Caco-2 (cell line): Measurements from ENCODE around the gene DACT1. TPM values are rescaled to one million over a fixed set of nuclear protein-coding genes. Genes with fewer than 3 reads are reported as not detected.
A peak's percentile ranks its signal among the peaks of the same experiment; 100 is the strongest.

ENCODE experiments used
- BruUV-seq: library from RNA; stranded (reverse); fragments of 400-500 nt; replicated peaks from 2 replicates; lab custom pipeline; 2021; lab: Mats Ljungman, UMichigan
- CTCF ChIA-PET: fragments of 300-600 bp; sonication (Branson Sonifier 250); formaldehyde crosslinking; loops from one replicate; lab custom pipeline; 2022; ENCODE audit warnings: antibody characterized with exemption; lab: Charles Lee
- POLR2A ChIA-PET: fragments of 300-600 bp; sonication (Branson Sonifier 250); formaldehyde crosslinking; loops from one replicate; lab custom pipeline; 2022; ENCODE audit warnings: antibody characterized with exemption; lab: Charles Lee
- DNase-seq, 2 experiments: peaks; one replicate each; pipeline versions ENCODE4 v3.0.0 to v3.0.0-alpha.2; 2020 to 2022
- H3K27me3 ChIP-seq: replicated peaks from 2 replicates; pipeline ENCODE4 v1.6.0; 2011; ENCODE audit warnings: low read length; ENCODE audit not compliant: control insufficient read depth, insufficient read depth
- H3K36me3 ChIP-seq: 2 replicates; pipeline ENCODE4 v1.5.1; 2011; ENCODE audit warnings: low read length; ENCODE audit not compliant: control insufficient read depth, insufficient read depth
- H3K4me1 ChIP-seq: fragments of 250-450 bp; sonication (Bioruptor Pico); 2 replicates; pipeline ENCODE4 v1.5.1; 2020; ENCODE audit warnings: mild to moderate bottlenecking
- H3K4me3 ChIP-seq: 2 replicates; pipeline ENCODE4 v1.5.1; 2011; ENCODE audit warnings: low read depth, mild to moderate bottlenecking, control low read depth, low read length
- H3K9me3 ChIP-seq: fragments of 250-450 bp; sonication (Bioruptor Pico); 2 replicates; pipeline ENCODE4 v1.5.1; 2020; ENCODE audit warnings: mild to moderate bottlenecking, moderate library complexity
- H3K27ac Mint-ChIP-seq: one replicate; pipeline ENCODE4 v1.8.0; 2022; ENCODE audit warnings: mixed read lengths; ENCODE audit not compliant: unreplicated experiment
- H3K27me3 Mint-ChIP-seq: one replicate; pipeline ENCODE4 v1.8.0; 2022; ENCODE audit warnings: mixed read lengths; ENCODE audit not compliant: insufficient read depth, unreplicated experiment
- H3K36me3 Mint-ChIP-seq: one replicate; pipeline ENCODE4 v1.8.0; 2022; ENCODE audit warnings: mild to moderate bottlenecking, mixed read lengths; ENCODE audit not compliant: insufficient read depth, unreplicated experiment
- H3K4me1 Mint-ChIP-seq: one replicate; pipeline ENCODE4 v1.8.0; 2022; ENCODE audit warnings: low read depth, mixed read lengths; ENCODE audit not compliant: unreplicated experiment
- H3K4me3 Mint-ChIP-seq: one replicate; pipeline ENCODE4 v1.8.0; 2022; ENCODE audit warnings: mild to moderate bottlenecking, moderate library complexity, mixed read lengths; ENCODE audit not compliant: unreplicated experiment
- H3K9me3 Mint-ChIP-seq: one replicate; pipeline ENCODE4 v1.8.0; 2022; ENCODE audit warnings: mixed read lengths; ENCODE audit not compliant: unreplicated experiment
- intact Hi-C: fragments of 100-400 bp; cut with micrococcal nuclease; formaldehyde crosslinking; loops from one replicate; pipeline ENCODE4 v1.10.0; 2022; ENCODE audit not compliant: unreplicated experiment
- total RNA-seq: library from RNA; stranded (reverse); gene quantifications from 2 replicates; pipeline ENCODE4 v1.2.3, GENCODE V29; 2022
- TF ChIP-seq, protein P1 (sequence below), 2 experiments: fragments of 200-600 bp in 1 of 2; IDR thresholded peaks; 1 replicate in 1 of 2; 2 replicates in 1 of 2; pipeline versions ENCODE4 v1.5.1 to v1.8.0; 2011 to 2022; ENCODE audit warnings: antibody characterized with exemption in 1 of 2, control low read depth in 1 of 2, inconsistent platforms in 1 of 2, low read depth in 1 of 2, low read length in 1 of 2, mild to moderate bottlenecking in 1 of 2, moderate library complexity in 1 of 2; ENCODE audit not compliant: insufficient read depth in 1 of 2, severe bottlenecking in 1 of 2, unreplicated experiment in 1 of 2

The DACT1 gene
- total RNA-seq, 1 experiment from 2014 or later: 0.23 TPM

GRCh38 chr14:58663494-58664111, 25.8 kb downstream of the DACT1 start:
- Mint-ChIP-seq H3K36me3 (no peaks in the 10 kb centered on the region), H3K27ac (no peak overlapping the region), H3K4me1 (no peaks in the 10 kb centered on the region), H3K4me3 (no peak overlapping the region), H3K9me3 (no peaks in the 10 kb centered on the region), H3K27me3 (peaks cover 4% of the 10 kb centered on the region)
- no peaks in the 10 kb centered on the region for H3K9me3 ChIP-seq
- POLR2A ChIA-PET: no interaction called here
- H3K27me3 ChIP-seq: no peaks in the 10 kb centered on the region
- no peaks in the 10 kb centered on the region for H3K4me1 ChIP-seq
- BruUV-seq: no TSS peak
- intact Hi-C loops: no loop called here
- CTCF ChIA-PET: no interaction called here
- TF ChIP-seq, protein P1, sequence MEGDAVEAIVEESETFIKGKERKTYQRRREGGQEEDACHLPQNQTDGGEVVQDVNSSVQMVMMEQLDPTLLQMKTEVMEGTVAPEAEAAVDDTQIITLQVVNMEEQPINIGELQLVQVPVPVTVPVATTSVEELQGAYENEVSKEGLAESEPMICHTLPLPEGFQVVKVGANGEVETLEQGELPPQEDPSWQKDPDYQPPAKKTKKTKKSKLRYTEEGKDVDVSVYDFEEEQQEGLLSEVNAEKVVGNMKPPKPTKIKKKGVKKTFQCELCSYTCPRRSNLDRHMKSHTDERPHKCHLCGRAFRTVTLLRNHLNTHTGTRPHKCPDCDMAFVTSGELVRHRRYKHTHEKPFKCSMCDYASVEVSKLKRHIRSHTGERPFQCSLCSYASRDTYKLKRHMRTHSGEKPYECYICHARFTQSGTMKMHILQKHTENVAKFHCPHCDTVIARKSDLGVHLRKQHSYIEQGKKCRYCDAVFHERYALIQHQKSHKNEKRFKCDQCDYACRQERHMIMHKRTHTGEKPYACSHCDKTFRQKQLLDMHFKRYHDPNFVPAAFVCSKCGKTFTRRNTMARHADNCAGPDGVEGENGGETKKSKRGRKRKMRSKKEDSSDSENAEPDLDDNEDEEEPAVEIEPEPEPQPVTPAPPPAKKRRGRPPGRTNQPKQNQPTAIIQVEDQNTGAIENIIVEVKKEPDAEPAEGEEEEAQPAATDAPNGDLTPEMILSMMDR (IDR thresholded peaks at IDR 0.05; ENCODE audit: insufficient read depth in 1 of 2, low read depth in 1 of 2, low read length in 1 of 2, severe bottlenecking in 1 of 2, unreplicated experiment in 1 of 2): no peak
- DNase-seq: peak in 1 of 2 experiments; percentile 56
- no peak overlapping the region for H3K4me3 ChIP-seq
- H3K36me3 ChIP-seq: no peaks in the 10 kb centered on the region

GRCh38 chr14:58665773-58666500, 28.2 kb downstream of the DACT1 start:
- H3K27me3 Mint-ChIP-seq: peaks cover 4% of the 10 kb centered on the region
- H3K4me3 Mint-ChIP-seq: no peak overlapping the region
- H3K9me3 Mint-ChIP-seq: no peaks in the 10 kb centered on the region
- H3K27ac Mint-ChIP-seq: no peak overlapping the region
- no peak for DNase-seq
- no peaks in the 10 kb centered on the region for H3K4me1 Mint-ChIP-seq
- no TSS peak for BruUV-seq
- no peaks in the 10 kb centered on the region for H3K27me3 ChIP-seq
- intact Hi-C loops: no loop called here
- no peaks in the 10 kb centered on the region for H3K36me3 Mint-ChIP-seq
- H3K4me3 ChIP-seq: no peak overlapping the region
- CTCF ChIA-PET: interaction anchor here (0.6 kb wide), 1 partner anchor 26 kb away, joined by 3 read pairs; no protein-coding TSS in a partner anchor
- no peaks in the 10 kb centered on the region for H3K9me3 ChIP-seq
- H3K36me3 ChIP-seq: no peaks in the 10 kb centered on the region
- TF ChIP-seq, protein P1 (IDR thresholded peaks at IDR 0.05; ENCODE audit: insufficient read depth in 1 of 2, low read depth in 1 of 2, low read length in 1 of 2, severe bottlenecking in 1 of 2, unreplicated experiment in 1 of 2): no peak
- POLR2A ChIA-PET: no interaction called here
- no peaks in the 10 kb centered on the region for H3K4me1 ChIP-seq

DNA sequence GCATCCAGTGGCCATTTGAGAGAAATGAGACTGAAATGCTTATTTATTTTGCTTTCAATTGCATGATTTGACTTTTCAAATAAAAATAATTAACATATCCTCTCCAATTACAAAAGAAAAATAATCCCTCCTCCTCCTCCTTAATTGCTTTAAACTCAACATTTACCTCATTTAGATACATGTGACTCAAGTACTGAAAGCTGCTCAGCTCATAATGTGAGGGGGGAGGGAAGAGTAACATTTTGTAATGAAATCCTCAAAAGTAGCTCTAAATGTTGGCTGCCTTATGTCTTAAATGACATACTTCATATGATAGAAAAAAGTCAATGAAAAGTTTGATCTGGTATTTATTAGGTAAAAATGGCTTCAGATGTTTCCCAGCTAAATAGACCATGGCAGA, 29.0 kb downstream of the DACT1 start:
- H3K27me3 ChIP-seq: no peaks in the 10 kb centered on the region
- H3K27ac Mint-ChIP-seq: no peak overlapping the region
- H3K9me3 ChIP-seq: no peaks in the 10 kb centered on the region
- TF ChIP-seq, protein P1 (IDR thresholded peaks at IDR 0.05; ENCODE audit: insufficient read depth in 1 of 2, low read depth in 1 of 2, low read length in 1 of 2, severe bottlenecking in 1 of 2, unreplicated experiment in 1 of 2): no peak
- ChIA-PET POLR2A (no interaction called here), CTCF (interaction anchor here (0.6 kb wide), 1 partner anchor 27 kb away, joined by 3 read pairs; no protein-coding TSS in a partner anchor)
- no peaks in the 10 kb centered on the region for H3K4me1 ChIP-seq
- no peaks in the 10 kb centered on the region for H3K9me3 Mint-ChIP-seq
- H3K36me3 ChIP-seq: no peaks in the 10 kb centered on the region
- H3K36me3 Mint-ChIP-seq: no peaks in the 10 kb centered on the region
- no peak overlapping the region for H3K4me3 ChIP-seq
- peaks cover 9% of the 10 kb centered on the region for H3K27me3 Mint-ChIP-seq
- intact Hi-C loops: no loop called here
- no peak for DNase-seq
- no peak overlapping the region for H3K4me3 Mint-ChIP-seq
- no TSS peak for BruUV-seq
- H3K4me1 Mint-ChIP-seq: no peaks in the 10 kb centered on the region
